GM23338 (cell line): ENCODE measurements around the gene MYOCD. TPM values are rescaled to one million over a fixed set of nuclear protein-coding genes. Genes with fewer than 3 reads are reported as not detected.

Experiments used
- ATAC-seq: fragments of 200-7000 bp; cut with Tn5 transposase; 3 replicates; pipeline ENCODE4 v1.9.1; 2020
- DNase-seq: peaks from one replicate; pipeline ENCODE4 v3.0.0-alpha.2; 2015; ENCODE audit warnings: low spot score
- H2AFZ ChIP-seq: fragments of 200-600 bp; sonication (generic); 2 replicates; pipeline ENCODE4 v1.8.0; 2016; ENCODE audit warnings: antibody characterized with exemption, mild to moderate bottlenecking, moderate library complexity
- H3F3A ChIP-seq: fragments of 200-600 bp; sonication (generic); replicated peaks from 2 replicates; pipeline ENCODE4 v1.8.0; 2017; ENCODE audit warnings: antibody characterized with exemption, mixed run types, low read depth
- H3K27ac ChIP-seq: fragments of 200-600 bp; sonication (generic); 2 replicates; pipeline ENCODE4 v1.6.1; 2016; ENCODE audit warnings: low read depth
- H3K27me3 ChIP-seq: fragments of 200-600 bp; sonication (generic); 2 replicates; pipeline ENCODE4 v1.8.0; 2016; ENCODE audit warnings: mild to moderate bottlenecking, mixed run types, moderate library complexity; ENCODE audit not compliant: insufficient read depth
- H3K36me3 ChIP-seq: fragments of 200-600 bp; sonication (generic); 2 replicates; pipeline ENCODE4 v1.8.0; 2016; ENCODE audit warnings: mild to moderate bottlenecking; ENCODE audit not compliant: insufficient read depth
- H3K4me1 ChIP-seq: fragments of 200-600 bp; sonication (generic); 2 replicates; pipeline ENCODE4 v1.8.0; 2016; ENCODE audit warnings: mild to moderate bottlenecking, moderate library complexity; ENCODE audit not compliant: insufficient read depth
- H3K4me2 ChIP-seq: fragments of 200-600 bp; sonication (generic); 2 replicates; pipeline ENCODE4 v1.7.1; 2017; ENCODE audit warnings: mixed run types
- H3K4me3 ChIP-seq: fragments of 200-600 bp; sonication (generic); 2 replicates; pipeline ENCODE4 v1.6.1; 2016; ENCODE audit warnings: mixed run types
- H3K79me2 ChIP-seq: fragments of 200-600 bp; sonication (generic); replicated peaks from 2 replicates; pipeline ENCODE4 v1.8.0; 2017; ENCODE audit warnings: mild to moderate bottlenecking; ENCODE audit not compliant: insufficient read depth
- H3K9me2 ChIP-seq: fragments of 200-600 bp; sonication (generic); 2 replicates; pipeline ENCODE4 v1.8.0; 2017; ENCODE audit not compliant: insufficient read depth
- H4K20me1 ChIP-seq: fragments of 200-600 bp; sonication (generic); replicated peaks from 2 replicates; pipeline ENCODE4 v1.8.0; 2017; ENCODE audit warnings: mild to moderate bottlenecking; ENCODE audit not compliant: insufficient read depth
- H3K27ac Mint-ChIP-seq: 2 replicates; pipeline ENCODE4 v1.8.0; 2020; ENCODE audit warnings: inconsistent platforms, mild to moderate bottlenecking, moderate library complexity, mixed read lengths
- H3K27me3 Mint-ChIP-seq: 3 replicates; pipeline ENCODE4 v1.8.0; 2022; ENCODE audit warnings: low read depth, mild to moderate bottlenecking, moderate library complexity, mixed read lengths, inconsistent platforms; ENCODE audit not compliant: insufficient read depth, poor library complexity
- H3K36me3 Mint-ChIP-seq: 3 replicates; pipeline ENCODE4 v1.8.0; 2021; ENCODE audit warnings: low read depth, mild to moderate bottlenecking, inconsistent platforms, moderate library complexity, mixed read lengths
- H3K4me1 Mint-ChIP-seq: 3 replicates; pipeline ENCODE4 v1.8.0; 2020; ENCODE audit warnings: mild to moderate bottlenecking, inconsistent platforms, mixed read lengths
- H3K4me3 Mint-ChIP-seq: 3 replicates; pipeline ENCODE4 v1.8.0; 2021; ENCODE audit warnings: moderate library complexity, mild to moderate bottlenecking, inconsistent platforms, mixed read lengths
- H3K9me3 Mint-ChIP-seq: 3 replicates; pipeline ENCODE4 v1.8.0; 2020; ENCODE audit warnings: moderate library complexity, mild to moderate bottlenecking, inconsistent platforms, mixed read lengths
- CREB1 ChIP-seq: fragments of 250-450 bp; sonication (Bioruptor Pico); IDR thresholded peaks from 2 replicates; pipeline ENCODE4 v1.5.0; 2020; ENCODE audit warnings: low read depth, mild to moderate bottlenecking, moderate library complexity
- EZH2 ChIP-seq: fragments of 200-600 bp; sonication (generic); IDR thresholded peaks from one replicate; pipeline ENCODE4 v1.8.0; 2017; ENCODE audit warnings: antibody characterized with exemption, mild to moderate bottlenecking, low read depth; ENCODE audit not compliant: unreplicated experiment
- EZH2phosphoT487 ChIP-seq: fragments of 200-600 bp; sonication (generic); IDR thresholded peaks from one replicate; pipeline ENCODE4 v1.8.1; 2018; ENCODE audit warnings: antibody characterized with exemption; ENCODE audit not compliant: unreplicated experiment
- JUNB ChIP-seq: IDR thresholded peaks from one replicate; pipeline ENCODE4 v1.6.1; 2016; ENCODE audit warnings: antibody characterized with exemption; ENCODE audit not compliant: unreplicated experiment
- NANOG ChIP-seq: IDR thresholded peaks from 2 replicates; pipeline ENCODE4 v1.6.1; 2016; ENCODE audit warnings: antibody characterized with exemption, borderline replicate concordance
- POLR2AphosphoS5 ChIP-seq: IDR thresholded peaks from 2 replicates; pipeline ENCODE4 v1.6.1; 2016; ENCODE audit warnings: antibody characterized with exemption, low read depth
- STAT1 ChIP-seq: IDR thresholded peaks from one replicate; pipeline ENCODE4 v1.6.1; 2016; ENCODE audit warnings: antibody characterized with exemption; ENCODE audit not compliant: unreplicated experiment
- polyA plus RNA-seq: library from polyadenylated mRNA; unstranded; fragments of >200 nt; fragmentation: Nextera tagmentation; extraction: Ambion mirVana; gene quantifications from 2 replicates; pipeline ENCODE4 v1.2.1, GENCODE V29; 2016
- total RNA-seq: library from RNA; depleted of rRNA; stranded (reverse); fragments of >200 nt; shearing (Covaris generic); gene quantifications from 2 replicates; pipeline ENCODE4 v1.2.3, GENCODE V29; 2014
- TF ChIP-seq, protein P1 (sequence below): fragments of 250-450 bp; sonication (Bioruptor Pico); IDR thresholded peaks from 2 replicates; pipeline ENCODE4 v1.5.0; 2020; ENCODE audit warnings: mild to moderate bottlenecking, moderate library complexity
- TF ChIP-seq, protein P2 (sequence below): IDR thresholded peaks from 2 replicates; pipeline ENCODE4 v1.6.1; 2016; ENCODE audit warnings: antibody characterized with exemption
- TF ChIP-seq, protein P3 (sequence below): IDR thresholded peaks from one replicate; pipeline ENCODE4 v1.6.1; 2018; ENCODE audit warnings: antibody characterized with exemption; ENCODE audit not compliant: unreplicated experiment

MYOCD gene
- total and polyA plus RNA-seq, 2 experiments from 2014 or later: 0.80 to 2.4 TPM

DNA sequence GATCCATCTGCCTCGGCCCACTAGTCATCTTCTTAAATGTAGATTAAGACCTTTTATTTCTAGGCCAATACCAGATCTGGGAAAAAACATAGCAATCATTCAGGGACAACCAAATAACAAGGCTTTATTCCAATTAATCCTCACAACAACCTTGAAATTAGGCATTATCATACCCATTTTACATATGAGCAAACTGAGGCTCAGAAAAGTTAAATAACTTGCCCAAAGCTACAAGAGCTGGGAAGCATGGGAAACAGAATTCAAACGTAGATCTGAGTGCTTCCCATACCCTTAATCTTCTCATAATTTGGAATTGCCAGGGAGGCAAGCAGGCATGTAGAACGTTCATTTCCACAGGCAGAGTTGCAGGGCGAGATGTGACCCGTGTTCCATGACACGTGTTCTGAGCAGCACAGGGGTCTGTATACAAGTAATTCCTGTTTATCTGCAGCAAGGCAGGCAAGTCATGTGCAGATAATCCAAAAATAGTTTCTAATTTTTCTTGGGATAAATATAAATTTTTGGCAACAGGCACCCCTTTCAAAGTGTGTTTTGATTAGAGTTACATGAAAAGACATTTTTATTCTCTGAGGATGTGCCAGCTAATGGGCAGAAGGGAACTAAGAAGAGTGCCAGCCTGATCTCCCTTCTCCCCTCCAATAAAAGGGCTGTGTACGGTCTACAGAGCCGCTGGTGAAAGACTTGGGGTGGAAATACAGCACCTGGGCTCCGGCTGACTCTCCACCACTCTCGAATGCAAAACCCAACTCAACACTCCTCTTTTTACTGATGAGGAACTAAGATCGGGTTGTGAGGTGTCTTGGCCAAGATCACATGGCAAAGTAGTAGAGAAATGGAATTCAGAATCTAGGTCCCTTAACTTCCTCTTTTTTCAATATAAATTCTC lies 27.7 kb upstream of the MYOCD start:
- no peaks in the 10 kb centered on the region for H3K36me3 Mint-ChIP-seq
- DNase-seq: no peak
- no peaks in the 10 kb centered on the region for H3K36me3 ChIP-seq
- no peaks in the 10 kb centered on the region for H3K79me2 ChIP-seq
- H3K4me1 Mint-ChIP-seq: peaks cover 13% of the 10 kb centered on the region
- ATAC-seq: no peak
- H3K27ac ChIP-seq: no peak overlapping the region
- no peak overlapping the region for H3K4me3 Mint-ChIP-seq
- no peaks in the 10 kb centered on the region for H3K27me3 ChIP-seq
- no peak overlapping the region for H3K4me3 ChIP-seq
- H3K4me1 ChIP-seq: peaks cover 8% of the 10 kb centered on the region
- H3K27me3 Mint-ChIP-seq: peaks cover 8% of the 10 kb centered on the region
- no peaks in the 10 kb centered on the region for H3F3A ChIP-seq
- H3K9me2 ChIP-seq: no peaks in the 10 kb centered on the region
- TF ChIP-seq, protein P1, sequence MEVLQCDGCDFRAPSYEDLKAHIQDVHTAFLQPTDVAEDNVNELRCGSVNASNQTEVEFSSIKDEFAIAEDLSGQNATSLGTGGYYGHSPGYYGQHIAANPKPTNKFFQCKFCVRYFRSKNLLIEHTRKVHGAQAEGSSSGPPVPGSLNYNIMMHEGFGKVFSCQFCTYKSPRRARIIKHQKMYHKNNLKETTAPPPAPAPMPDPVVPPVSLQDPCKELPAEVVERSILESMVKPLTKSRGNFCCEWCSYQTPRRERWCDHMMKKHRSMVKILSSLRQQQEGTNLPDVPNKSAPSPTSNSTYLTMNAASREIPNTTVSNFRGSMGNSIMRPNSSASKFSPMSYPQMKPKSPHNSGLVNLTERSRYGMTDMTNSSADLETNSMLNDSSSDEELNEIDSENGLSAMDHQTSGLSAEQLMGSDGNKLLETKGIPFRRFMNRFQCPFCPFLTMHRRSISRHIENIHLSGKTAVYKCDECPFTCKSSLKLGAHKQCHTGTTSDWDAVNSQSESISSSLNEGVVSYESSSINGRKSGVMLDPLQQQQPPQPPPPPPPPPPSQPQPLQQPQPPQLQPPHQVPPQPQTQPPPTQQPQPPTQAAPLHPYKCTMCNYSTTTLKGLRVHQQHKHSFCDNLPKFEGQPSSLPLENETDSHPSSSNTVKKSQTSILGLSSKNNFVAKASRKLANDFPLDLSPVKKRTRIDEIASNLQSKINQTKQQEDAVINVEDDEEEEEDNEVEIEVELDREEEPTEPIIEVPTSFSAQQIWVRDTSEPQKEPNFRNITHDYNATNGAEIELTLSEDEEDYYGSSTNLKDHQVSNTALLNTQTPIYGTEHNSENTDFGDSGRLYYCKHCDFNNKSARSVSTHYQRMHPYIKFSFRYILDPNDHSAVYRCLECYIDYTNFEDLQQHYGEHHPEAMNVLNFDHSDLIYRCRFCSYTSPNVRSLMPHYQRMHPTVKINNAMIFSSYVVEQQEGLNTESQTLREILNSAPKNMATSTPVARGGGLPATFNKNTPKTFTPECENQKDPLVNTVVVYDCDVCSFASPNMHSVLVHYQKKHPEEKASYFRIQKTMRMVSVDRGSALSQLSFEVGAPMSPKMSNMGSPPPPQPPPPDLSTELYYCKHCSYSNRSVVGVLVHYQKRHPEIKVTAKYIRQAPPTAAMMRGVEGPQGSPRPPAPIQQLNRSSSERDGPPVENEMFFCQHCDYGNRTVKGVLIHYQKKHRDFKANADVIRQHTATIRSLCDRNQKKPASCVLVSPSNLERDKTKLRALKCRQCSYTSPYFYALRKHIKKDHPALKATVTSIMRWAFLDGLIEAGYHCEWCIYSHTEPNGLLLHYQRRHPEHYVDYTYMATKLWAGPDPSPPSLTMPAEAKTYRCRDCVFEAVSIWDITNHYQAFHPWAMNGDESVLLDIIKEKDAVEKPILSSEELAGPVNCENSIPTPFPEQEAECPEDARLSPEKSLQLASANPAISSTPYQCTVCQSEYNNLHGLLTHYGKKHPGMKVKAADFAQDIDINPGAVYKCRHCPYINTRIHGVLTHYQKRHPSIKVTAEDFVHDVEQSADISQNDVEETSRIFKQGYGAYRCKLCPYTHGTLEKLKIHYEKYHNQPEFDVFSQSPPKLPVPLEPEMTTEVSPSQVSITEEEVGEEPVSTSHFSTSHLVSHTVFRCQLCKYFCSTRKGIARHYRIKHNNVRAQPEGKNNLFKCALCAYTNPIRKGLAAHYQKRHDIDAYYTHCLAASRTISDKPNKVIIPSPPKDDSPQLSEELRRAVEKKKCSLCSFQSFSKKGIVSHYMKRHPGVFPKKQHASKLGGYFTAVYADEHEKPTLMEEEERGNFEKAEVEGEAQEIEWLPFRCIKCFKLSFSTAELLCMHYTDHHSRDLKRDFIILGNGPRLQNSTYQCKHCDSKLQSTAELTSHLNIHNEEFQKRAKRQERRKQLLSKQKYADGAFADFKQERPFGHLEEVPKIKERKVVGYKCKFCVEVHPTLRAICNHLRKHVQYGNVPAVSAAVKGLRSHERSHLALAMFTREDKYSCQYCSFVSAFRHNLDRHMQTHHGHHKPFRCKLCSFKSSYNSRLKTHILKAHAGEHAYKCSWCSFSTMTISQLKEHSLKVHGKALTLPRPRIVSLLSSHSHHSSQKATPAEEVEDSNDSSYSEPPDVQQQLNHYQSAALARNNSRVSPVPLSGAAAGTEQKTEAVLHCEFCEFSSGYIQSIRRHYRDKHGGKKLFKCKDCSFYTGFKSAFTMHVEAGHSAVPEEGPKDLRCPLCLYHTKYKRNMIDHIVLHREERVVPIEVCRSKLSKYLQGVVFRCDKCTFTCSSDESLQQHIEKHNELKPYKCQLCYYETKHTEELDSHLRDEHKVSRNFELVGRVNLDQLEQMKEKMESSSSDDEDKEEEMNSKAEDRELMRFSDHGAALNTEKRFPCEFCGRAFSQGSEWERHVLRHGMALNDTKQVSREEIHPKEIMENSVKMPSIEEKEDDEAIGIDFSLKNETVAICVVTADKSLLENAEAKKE (CRISPR knock-in tag): no peak
- TF ChIP-seq, protein P2, sequence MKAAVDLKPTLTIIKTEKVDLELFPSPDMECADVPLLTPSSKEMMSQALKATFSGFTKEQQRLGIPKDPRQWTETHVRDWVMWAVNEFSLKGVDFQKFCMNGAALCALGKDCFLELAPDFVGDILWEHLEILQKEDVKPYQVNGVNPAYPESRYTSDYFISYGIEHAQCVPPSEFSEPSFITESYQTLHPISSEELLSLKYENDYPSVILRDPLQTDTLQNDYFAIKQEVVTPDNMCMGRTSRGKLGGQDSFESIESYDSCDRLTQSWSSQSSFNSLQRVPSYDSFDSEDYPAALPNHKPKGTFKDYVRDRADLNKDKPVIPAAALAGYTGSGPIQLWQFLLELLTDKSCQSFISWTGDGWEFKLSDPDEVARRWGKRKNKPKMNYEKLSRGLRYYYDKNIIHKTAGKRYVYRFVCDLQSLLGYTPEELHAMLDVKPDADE: no peak
- TF ChIP-seq, protein P3, sequence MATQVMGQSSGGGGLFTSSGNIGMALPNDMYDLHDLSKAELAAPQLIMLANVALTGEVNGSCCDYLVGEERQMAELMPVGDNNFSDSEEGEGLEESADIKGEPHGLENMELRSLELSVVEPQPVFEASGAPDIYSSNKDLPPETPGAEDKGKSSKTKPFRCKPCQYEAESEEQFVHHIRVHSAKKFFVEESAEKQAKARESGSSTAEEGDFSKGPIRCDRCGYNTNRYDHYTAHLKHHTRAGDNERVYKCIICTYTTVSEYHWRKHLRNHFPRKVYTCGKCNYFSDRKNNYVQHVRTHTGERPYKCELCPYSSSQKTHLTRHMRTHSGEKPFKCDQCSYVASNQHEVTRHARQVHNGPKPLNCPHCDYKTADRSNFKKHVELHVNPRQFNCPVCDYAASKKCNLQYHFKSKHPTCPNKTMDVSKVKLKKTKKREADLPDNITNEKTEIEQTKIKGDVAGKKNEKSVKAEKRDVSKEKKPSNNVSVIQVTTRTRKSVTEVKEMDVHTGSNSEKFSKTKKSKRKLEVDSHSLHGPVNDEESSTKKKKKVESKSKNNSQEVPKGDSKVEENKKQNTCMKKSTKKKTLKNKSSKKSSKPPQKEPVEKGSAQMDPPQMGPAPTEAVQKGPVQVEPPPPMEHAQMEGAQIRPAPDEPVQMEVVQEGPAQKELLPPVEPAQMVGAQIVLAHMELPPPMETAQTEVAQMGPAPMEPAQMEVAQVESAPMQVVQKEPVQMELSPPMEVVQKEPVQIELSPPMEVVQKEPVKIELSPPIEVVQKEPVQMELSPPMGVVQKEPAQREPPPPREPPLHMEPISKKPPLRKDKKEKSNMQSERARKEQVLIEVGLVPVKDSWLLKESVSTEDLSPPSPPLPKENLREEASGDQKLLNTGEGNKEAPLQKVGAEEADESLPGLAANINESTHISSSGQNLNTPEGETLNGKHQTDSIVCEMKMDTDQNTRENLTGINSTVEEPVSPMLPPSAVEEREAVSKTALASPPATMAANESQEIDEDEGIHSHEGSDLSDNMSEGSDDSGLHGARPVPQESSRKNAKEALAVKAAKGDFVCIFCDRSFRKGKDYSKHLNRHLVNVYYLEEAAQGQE: no peak
- no peak for TF ChIP-seq STAT1
- no peak for TF ChIP-seq EZH2
- no peak for TF ChIP-seq CREB1 (CRISPR knock-in tag)
- TF ChIP-seq JUNB: no peak
- TF ChIP-seq POLR2AphosphoS5: no peak
- no peak for TF ChIP-seq NANOG
- TF ChIP-seq EZH2phosphoT487: no peak
- no peak overlapping the region for H2AFZ ChIP-seq
- H3K27ac Mint-ChIP-seq: 0 out of 2 replicates have a peak overlapping the region, but pooled peaks have one; percentile 76
- H4K20me1 ChIP-seq: no peaks in the 10 kb centered on the region
- peaks cover 3% of the 10 kb centered on the region; the same call in 1 of the 3 replicates for H3K9me3 Mint-ChIP-seq
- no peak overlapping the region for H3K4me2 ChIP-seq
